HEK293 (cell line): ENCODE measurements around the gene PTGDR.

Experiments used
- CTCF ChIA-PET: fragments of 350-600 bp; formaldehyde crosslinking; extraction: SDS; loops from one replicate; lab custom pipeline; 2021; ENCODE audit warnings: antibody characterized with exemption; lab: Yijun Ruan, JAX
- POLR2A ChIA-PET: fragments of 300-600 bp; formaldehyde crosslinking; extraction: SDS; loops from one replicate; lab custom pipeline; 2020; ENCODE audit warnings: antibody characterized with exemption, inconsistent platforms; lab: Yijun Ruan, JAX
- H3K27ac ChIP-seq: fragments of 200-500 bp; sonication (Bioruptor generic); 2 replicates; pipeline ENCODE4 v1.5.1; 2014; ENCODE audit warnings: low read depth, low read length, control low read depth, inconsistent platforms; ENCODE audit errors: extremely low read depth
- H3K36me3 ChIP-seq, 2 experiments: fragments of 200-500 bp in 1 of 2; sonication (Bioruptor generic) in 1 of 2; 1 replicate in 1 of 2; 2 replicates in 1 of 2; pipeline ENCODE4 v1.5.1; 2014 to 2017; ENCODE audit warnings: inconsistent platforms in 2 of 2, low read length in 2 of 2; ENCODE audit not compliant: control insufficient read depth in 2 of 2, insufficient read depth in 1 of 2
- H3K4me1 ChIP-seq: fragments of 200-500 bp; sonication (Bioruptor generic); 2 replicates; pipeline ENCODE4 v1.5.1; 2014; ENCODE audit warnings: mild to moderate bottlenecking, low read length, inconsistent platforms; ENCODE audit not compliant: control insufficient read depth, insufficient read depth
- H3K4me3 ChIP-seq: 2 replicates; pipeline ENCODE4 v1.5.1; 2011; ENCODE audit warnings: low read depth, mild to moderate bottlenecking, control low read depth, low read length, moderate library complexity
- H3K9me3 ChIP-seq: fragments of 200-500 bp; sonication (Bioruptor generic); 2 replicates; pipeline ENCODE4 v1.5.1; 2014; ENCODE audit warnings: low read depth, low read length, inconsistent platforms; ENCODE audit not compliant: control insufficient read depth, insufficient read depth
- ATF2 ChIP-seq: fragments of 450-650 bp; formaldehyde crosslinking; IDR thresholded peaks from 2 replicates; pipeline ENCODE4 v1.5.1; 2016; ENCODE audit warnings: missing biosample characterization, missing genetic modification characterization, low read depth
- GLI2 ChIP-seq: fragments of 450-650 bp; formaldehyde crosslinking; IDR thresholded peaks from 2 replicates; pipeline ENCODE4; 2017; ENCODE audit warnings: missing biosample characterization, missing genetic modification characterization, low read depth, borderline replicate concordance
- MZF1 ChIP-seq: fragments of 450-650 bp; formaldehyde crosslinking; IDR thresholded peaks from 2 replicates; pipeline ENCODE4 v1.5.1; 2017; ENCODE audit warnings: missing biosample characterization, missing genetic modification characterization, borderline replicate concordance
- SALL2 ChIP-seq: fragments of 450-650 bp; formaldehyde crosslinking; IDR thresholded peaks from 2 replicates; pipeline ENCODE4 v1.5.0; 2017; ENCODE audit warnings: missing biosample characterization, mild to moderate bottlenecking, missing genetic modification characterization, borderline replicate concordance
- ZNF133 ChIP-seq: fragments of 450-650 bp; formaldehyde crosslinking; IDR thresholded peaks from 2 replicates; pipeline ENCODE4 v1.5.1; 2016; ENCODE audit warnings: missing biosample characterization, missing genetic modification characterization
- ZNF221 ChIP-seq: fragments of 450-650 bp; formaldehyde crosslinking; IDR thresholded peaks from 2 replicates; pipeline ENCODE4 v1.5.1; 2017; ENCODE audit warnings: missing biosample characterization, missing genetic modification characterization, borderline replicate concordance
- ZNF654 ChIP-seq: fragments of 450-650 bp; formaldehyde crosslinking; IDR thresholded peaks from 2 replicates; pipeline ENCODE4 v1.5.1; 2016; ENCODE audit warnings: low read depth, missing biosample characterization, missing genetic modification characterization
- ZSCAN5A ChIP-seq: fragments of 450-650 bp; formaldehyde crosslinking; IDR thresholded peaks from 2 replicates; pipeline ENCODE4 v1.5.1; 2016; ENCODE audit warnings: missing biosample characterization, missing genetic modification characterization
- TF ChIP-seq, protein P1 (sequence below): fragments of 450-650 bp; formaldehyde crosslinking; IDR thresholded peaks from 2 replicates; pipeline ENCODE4 v1.5.1; 2016; ENCODE audit warnings: missing biosample characterization, missing genetic modification characterization, borderline replicate concordance
- TF ChIP-seq, protein P2 (sequence below): fragments of 450-650 bp; formaldehyde crosslinking; IDR thresholded peaks from 2 replicates; pipeline ENCODE4 v1.5.1; 2017; ENCODE audit warnings: missing biosample characterization, missing genetic modification characterization
- TF ChIP-seq, protein P3 (sequence below): fragments of 450-650 bp; formaldehyde crosslinking; IDR thresholded peaks from 2 replicates; pipeline ENCODE4 v1.5.1; 2017; ENCODE audit warnings: missing biosample characterization, mild to moderate bottlenecking, missing genetic modification characterization, moderate library complexity
- TF ChIP-seq, protein P4 (sequence below): fragments of 450-650 bp; formaldehyde crosslinking; IDR thresholded peaks from 2 replicates; pipeline ENCODE4 v1.5.1; 2016; ENCODE audit warnings: missing biosample characterization, missing genetic modification characterization
- TF ChIP-seq, protein P5 (sequence below): fragments of 450-650 bp; formaldehyde crosslinking; IDR thresholded peaks from 2 replicates; pipeline ENCODE4 v1.5.1; 2016; ENCODE audit warnings: missing biosample characterization, missing genetic modification characterization, borderline replicate concordance

Gene PTGDR

DNA sequence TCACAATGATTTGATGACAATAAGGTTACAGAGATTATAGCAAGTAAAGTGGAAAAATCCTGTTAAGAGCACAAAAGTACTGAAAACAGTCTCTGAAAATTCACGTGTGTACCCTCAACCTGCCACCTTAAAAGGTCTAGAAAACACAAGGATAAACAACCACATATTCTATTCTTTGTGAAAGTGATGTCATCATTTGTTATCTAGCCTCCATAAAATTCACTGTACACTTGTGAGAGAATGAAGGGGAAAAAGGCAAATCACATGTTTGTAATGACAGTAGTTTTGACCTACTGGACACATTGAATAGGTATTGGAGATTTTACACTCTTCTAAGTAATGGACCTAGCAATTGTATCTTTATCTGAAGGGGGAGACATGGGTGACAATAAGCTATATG is 4.0 kb downstream of the PTGDR start:
- TF ChIP-seq ZNF221 (tag by site-specific recombination) (no peak), GLI2 (tag by site-specific recombination) (no peak), ATF2 (tag by site-specific recombination) (peak; percentile 72)
- TF ChIP-seq, protein P1, sequence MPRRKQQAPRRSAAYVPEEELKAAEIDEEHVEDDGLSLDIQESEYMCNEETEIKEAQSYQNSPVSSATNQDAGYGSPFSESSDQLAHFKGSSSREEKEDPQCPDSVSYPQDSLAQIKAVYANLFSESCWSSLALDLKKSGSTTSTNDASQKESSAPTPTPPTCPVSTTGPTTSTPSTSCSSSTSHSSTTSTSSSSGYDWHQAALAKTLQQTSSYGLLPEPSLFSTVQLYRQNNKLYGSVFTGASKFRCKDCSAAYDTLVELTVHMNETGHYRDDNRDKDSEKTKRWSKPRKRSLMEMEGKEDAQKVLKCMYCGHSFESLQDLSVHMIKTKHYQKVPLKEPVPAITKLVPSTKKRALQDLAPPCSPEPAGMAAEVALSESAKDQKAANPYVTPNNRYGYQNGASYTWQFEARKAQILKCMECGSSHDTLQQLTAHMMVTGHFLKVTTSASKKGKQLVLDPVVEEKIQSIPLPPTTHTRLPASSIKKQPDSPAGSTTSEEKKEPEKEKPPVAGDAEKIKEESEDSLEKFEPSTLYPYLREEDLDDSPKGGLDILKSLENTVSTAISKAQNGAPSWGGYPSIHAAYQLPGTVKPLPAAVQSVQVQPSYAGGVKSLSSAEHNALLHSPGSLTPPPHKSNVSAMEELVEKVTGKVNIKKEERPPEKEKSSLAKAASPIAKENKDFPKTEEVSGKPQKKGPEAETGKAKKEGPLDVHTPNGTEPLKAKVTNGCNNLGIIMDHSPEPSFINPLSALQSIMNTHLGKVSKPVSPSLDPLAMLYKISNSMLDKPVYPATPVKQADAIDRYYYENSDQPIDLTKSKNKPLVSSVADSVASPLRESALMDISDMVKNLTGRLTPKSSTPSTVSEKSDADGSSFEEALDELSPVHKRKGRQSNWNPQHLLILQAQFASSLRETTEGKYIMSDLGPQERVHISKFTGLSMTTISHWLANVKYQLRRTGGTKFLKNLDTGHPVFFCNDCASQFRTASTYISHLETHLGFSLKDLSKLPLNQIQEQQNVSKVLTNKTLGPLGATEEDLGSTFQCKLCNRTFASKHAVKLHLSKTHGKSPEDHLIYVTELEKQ (tag by site-specific recombination), result no peak
- TF ChIP-seq, protein P2, sequence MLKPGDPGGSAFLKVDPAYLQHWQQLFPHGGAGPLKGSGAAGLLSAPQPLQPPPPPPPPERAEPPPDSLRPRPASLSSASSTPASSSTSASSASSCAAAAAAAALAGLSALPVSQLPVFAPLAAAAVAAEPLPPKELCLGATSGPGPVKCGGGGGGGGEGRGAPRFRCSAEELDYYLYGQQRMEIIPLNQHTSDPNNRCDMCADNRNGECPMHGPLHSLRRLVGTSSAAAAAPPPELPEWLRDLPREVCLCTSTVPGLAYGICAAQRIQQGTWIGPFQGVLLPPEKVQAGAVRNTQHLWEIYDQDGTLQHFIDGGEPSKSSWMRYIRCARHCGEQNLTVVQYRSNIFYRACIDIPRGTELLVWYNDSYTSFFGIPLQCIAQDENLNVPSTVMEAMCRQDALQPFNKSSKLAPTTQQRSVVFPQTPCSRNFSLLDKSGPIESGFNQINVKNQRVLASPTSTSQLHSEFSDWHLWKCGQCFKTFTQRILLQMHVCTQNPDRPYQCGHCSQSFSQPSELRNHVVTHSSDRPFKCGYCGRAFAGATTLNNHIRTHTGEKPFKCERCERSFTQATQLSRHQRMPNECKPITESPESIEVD (tag by site-specific recombination), result 0 out of 2 replicates have a peak, but pooled peaks have one; percentile 39
- TF ChIP-seq, protein P3, sequence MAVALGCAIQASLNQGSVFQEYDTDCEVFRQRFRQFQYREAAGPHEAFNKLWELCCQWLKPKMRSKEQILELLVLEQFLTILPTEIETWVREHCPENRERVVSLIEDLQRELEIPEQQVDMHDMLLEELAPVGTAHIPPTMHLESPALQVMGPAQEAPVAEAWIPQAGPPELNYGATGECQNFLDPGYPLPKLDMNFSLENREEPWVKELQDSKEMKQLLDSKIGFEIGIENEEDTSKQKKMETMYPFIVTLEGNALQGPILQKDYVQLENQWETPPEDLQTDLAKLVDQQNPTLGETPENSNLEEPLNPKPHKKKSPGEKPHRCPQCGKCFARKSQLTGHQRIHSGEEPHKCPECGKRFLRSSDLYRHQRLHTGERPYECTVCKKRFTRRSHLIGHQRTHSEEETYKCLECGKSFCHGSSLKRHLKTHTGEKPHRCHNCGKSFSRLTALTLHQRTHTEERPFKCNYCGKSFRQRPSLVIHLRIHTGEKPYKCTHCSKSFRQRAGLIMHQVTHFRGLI (tag by site-specific recombination), result no peak
- CTCF ChIA-PET, result interaction anchor here (0.7 to 1.3 kb wide), 3 partner anchors 226 to 1347 kb away, joined by 3 to 4 read pairs (median 4); no protein-coding TSS in a partner anchor
- no peak overlapping the region for H3K27ac ChIP-seq
- no peaks in the 10 kb centered on the region for H3K9me3 ChIP-seq
- no peak overlapping the region for H3K4me3 ChIP-seq
- no peaks in the 10 kb centered on the region for H3K4me1 ChIP-seq
- H3K36me3 ChIP-seq, result no peaks in the 10 kb centered on the region
- POLR2A ChIA-PET, result no interaction called here

DNA sequence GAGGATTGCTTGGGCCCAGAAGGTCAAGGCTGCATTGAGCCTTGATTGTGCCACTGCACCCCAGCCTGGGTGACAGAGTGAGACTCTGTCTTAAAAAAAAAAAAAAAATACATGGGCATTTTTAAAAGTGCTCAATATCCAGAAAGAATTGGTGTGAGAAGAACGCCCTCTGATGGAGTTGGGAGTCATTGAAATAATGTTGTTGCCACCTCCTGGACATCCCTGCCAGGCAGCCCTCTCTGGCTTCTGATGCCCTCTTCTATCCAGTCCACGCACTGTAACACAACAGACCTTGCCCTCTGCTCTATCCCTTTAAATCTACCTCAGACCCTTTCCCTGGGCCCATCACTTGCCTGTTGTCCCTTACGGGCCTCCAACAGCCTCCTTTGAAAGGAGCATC is 4.9 kb downstream of the PTGDR start:
- no peaks in the 10 kb centered on the region for H3K4me1 ChIP-seq
- no peak overlapping the region for H3K4me3 ChIP-seq
- H3K36me3 ChIP-seq, result no peaks in the 10 kb centered on the region
- CTCF ChIA-PET, result interaction anchor here (0.7 to 1.3 kb wide), 4 partner anchors 12 to 1348 kb away, joined by 3 to 4 read pairs (median 4); no protein-coding TSS in a partner anchor
- POLR2A ChIA-PET, result no interaction called here
- no peak overlapping the region for H3K27ac ChIP-seq
- no peaks in the 10 kb centered on the region for H3K9me3 ChIP-seq
- peak; percentile 41 for TF ChIP-seq ZNF654 (tag by site-specific recombination)
- TF ChIP-seq ZSCAN5A (tag by site-specific recombination), result no peak
- TF ChIP-seq, protein P4, sequence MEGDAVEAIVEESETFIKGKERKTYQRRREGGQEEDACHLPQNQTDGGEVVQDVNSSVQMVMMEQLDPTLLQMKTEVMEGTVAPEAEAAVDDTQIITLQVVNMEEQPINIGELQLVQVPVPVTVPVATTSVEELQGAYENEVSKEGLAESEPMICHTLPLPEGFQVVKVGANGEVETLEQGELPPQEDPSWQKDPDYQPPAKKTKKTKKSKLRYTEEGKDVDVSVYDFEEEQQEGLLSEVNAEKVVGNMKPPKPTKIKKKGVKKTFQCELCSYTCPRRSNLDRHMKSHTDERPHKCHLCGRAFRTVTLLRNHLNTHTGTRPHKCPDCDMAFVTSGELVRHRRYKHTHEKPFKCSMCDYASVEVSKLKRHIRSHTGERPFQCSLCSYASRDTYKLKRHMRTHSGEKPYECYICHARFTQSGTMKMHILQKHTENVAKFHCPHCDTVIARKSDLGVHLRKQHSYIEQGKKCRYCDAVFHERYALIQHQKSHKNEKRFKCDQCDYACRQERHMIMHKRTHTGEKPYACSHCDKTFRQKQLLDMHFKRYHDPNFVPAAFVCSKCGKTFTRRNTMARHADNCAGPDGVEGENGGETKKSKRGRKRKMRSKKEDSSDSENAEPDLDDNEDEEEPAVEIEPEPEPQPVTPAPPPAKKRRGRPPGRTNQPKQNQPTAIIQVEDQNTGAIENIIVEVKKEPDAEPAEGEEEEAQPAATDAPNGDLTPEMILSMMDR (tag by site-specific recombination), result 0 out of 2 replicates have a peak, but pooled peaks have one; percentile 34
- no peak for TF ChIP-seq MZF1 (tag by site-specific recombination)
- no peak for TF ChIP-seq ZNF133 (tag by site-specific recombination)
- TF ChIP-seq, protein P5, sequence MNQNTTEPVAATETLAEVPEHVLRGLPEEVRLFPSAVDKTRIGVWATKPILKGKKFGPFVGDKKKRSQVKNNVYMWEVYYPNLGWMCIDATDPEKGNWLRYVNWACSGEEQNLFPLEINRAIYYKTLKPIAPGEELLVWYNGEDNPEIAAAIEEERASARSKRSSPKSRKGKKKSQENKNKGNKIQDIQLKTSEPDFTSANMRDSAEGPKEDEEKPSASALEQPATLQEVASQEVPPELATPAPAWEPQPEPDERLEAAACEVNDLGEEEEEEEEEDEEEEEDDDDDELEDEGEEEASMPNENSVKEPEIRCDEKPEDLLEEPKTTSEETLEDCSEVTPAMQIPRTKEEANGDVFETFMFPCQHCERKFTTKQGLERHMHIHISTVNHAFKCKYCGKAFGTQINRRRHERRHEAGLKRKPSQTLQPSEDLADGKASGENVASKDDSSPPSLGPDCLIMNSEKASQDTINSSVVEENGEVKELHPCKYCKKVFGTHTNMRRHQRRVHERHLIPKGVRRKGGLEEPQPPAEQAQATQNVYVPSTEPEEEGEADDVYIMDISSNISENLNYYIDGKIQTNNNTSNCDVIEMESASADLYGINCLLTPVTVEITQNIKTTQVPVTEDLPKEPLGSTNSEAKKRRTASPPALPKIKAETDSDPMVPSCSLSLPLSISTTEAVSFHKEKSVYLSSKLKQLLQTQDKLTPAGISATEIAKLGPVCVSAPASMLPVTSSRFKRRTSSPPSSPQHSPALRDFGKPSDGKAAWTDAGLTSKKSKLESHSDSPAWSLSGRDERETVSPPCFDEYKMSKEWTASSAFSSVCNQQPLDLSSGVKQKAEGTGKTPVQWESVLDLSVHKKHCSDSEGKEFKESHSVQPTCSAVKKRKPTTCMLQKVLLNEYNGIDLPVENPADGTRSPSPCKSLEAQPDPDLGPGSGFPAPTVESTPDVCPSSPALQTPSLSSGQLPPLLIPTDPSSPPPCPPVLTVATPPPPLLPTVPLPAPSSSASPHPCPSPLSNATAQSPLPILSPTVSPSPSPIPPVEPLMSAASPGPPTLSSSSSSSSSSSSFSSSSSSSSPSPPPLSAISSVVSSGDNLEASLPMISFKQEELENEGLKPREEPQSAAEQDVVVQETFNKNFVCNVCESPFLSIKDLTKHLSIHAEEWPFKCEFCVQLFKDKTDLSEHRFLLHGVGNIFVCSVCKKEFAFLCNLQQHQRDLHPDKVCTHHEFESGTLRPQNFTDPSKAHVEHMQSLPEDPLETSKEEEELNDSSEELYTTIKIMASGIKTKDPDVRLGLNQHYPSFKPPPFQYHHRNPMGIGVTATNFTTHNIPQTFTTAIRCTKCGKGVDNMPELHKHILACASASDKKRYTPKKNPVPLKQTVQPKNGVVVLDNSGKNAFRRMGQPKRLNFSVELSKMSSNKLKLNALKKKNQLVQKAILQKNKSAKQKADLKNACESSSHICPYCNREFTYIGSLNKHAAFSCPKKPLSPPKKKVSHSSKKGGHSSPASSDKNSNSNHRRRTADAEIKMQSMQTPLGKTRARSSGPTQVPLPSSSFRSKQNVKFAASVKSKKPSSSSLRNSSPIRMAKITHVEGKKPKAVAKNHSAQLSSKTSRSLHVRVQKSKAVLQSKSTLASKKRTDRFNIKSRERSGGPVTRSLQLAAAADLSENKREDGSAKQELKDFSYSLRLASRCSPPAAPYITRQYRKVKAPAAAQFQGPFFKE (tag by site-specific recombination), result no peak
- TF ChIP-seq SALL2 (tag by site-specific recombination), result no peak
